Midbrain (tissue), 1 donor: ENCODE results near the gene TMEM150B.

Source experiments
- DNase-seq: peaks from one replicate; lab custom pipeline; 2025; lab: John Stamatoyannopoulos, UW

Gene TMEM150B

DNA sequence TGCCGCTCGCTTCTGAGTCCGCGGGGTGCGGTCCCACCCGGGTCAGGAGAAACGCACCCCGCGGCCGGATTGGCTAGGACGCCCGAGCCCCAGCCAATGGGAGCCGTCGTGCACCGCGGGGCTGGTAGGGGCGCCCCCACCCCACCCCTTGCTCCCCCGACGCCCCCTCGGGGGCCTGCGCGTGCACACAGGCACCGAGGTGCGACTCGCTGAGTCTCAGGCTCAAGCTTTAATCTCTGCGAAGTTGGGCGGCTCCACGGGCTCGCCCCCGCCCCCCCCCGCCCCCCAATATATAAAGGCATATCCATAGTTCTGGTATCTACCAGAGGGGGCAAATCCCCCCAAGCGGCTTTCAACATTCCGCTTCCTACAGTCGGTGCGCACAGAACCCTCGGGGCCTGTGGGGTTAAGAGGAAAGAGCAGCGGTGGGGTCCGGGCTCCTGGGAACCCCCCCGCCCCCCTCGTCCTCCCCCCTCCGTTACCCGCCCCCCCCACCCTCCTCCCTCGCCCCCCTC is 29.6 kb upstream of the TMEM150B start, which contains the start of gene COX6B2:
Gene COX6B2 (minus strand): TSS at position 22 of the 515 bp plus-strand sequence. CDS start 198 bp downstream, outside the sequence.
- no peak for DNase-seq

- DNase-seq: no peak
Measured at GRCh38 chr19:55353803-55354697, 28.9 kb upstream of the TMEM150B start.

DNA sequence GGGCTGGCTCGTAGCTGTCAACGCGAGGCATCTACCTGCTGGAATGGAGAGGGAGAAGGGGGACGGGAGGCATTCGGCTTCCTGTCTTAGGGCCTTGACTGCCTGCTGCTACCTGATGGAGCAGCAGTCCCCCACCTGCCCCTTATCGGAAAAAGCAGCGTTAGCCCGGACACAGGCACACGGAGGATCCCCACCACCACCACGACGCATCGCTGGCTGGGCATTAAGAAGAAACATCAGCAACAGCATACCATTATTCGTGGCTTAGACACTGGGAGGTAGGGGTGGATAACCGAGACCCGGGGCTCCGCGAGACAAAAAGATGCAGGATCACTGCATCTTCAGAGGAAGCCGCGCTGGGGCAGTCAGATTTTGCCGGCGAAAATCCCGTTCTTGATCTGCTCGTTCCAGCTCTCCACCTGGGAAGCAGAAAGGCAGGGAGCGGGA is 28.2 kb upstream of the TMEM150B start:
- DNase-seq: no peak

- no peak for DNase-seq
Measured at GRCh38 chr19:55352549-55353145, 27.5 kb upstream of the TMEM150B start.

DNA sequence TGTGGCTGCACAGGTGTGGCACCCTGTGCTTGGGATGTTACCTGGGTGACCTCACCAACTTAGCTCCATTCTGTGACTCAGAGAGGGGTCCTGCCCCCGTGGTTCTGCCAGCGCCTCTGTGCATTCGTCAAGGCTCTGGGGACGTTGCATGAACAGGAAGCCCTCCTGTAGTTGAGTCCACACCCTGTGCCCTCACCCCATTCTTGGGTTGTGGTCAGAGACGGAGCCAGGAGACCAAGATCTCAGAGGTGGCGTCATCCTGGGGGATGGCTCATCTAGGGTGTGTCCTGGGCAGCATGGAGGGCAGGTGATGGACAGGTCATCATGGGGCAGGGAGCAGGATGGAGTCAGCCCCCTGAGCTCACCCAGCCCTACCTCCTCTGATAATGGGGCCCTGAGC is 26.9 kb upstream of the TMEM150B start:
- DNase-seq: no peak

DNA sequence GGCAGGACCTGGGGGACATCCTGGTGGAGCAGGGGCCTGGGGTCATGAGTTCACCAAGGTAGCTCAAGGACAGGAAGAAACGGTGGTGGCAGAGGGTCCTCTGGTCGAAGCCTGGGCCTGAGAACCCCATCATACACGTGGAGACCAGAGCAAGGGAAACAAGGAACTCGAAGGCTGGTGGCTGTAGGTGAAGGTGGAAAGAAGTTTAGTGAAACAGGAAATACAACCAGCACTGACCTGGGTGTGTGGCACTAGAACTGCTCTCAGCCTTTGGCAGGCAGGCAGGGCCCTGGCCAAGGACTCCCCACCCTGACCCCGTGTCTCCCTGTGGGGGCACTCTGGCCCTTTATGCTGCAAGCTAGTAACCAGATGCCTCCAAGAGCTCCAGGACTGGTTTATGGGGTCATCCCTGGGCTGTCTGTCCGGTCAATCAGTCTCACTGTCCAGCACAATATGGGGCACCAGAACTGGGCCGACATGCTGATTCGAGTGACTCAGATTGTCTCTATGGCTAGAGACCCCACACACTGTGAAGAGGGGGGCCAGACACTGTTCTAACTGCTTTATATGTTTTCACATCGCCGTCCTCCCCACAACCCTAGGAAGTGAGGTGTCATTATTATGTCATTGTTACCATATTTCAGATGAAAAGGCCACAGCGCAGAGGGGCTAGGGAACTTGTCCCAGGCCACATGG is 25.6 kb upstream of the TMEM150B start:
- no peak for DNase-seq

DNA sequence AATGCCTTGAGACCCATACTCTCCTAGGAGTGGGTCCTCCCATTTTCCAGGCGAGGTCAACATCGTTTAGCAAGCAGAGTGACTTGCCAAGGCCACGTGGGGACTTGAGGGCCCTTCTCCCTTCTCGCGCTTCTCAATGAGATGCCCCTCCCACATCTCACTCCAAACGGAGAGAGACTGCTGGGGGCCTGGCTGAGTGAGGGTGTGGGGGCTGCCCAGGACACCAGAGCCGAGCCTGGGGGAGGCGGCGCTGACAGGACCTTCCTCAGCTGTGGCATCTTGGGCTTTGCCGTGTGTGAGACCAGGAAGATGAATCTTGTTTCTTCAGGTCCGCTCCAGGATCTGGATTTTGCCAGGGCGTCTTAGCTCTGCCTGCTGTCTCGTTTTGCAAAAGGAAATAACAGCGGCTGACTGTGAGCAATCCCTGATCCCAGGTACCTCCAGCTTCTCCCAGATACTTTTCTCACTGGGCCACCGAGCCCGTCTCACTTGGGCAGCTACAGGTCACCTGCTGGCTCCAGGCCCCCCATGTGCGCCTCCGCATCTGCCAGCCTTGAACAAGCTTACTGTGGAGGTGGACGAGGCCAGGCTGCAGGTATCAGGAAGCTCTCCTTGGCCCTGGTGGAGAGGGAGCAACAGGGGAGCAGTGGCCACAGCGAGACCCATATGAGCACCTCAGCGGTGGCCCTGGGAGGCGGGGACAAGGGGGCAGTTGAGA is 23.3 kb upstream of the TMEM150B start:
- no peak for DNase-seq

- no peak for DNase-seq
Measured at GRCh38 chr19:55347442-55348009, 22.4 kb upstream of the TMEM150B start.

DNA sequence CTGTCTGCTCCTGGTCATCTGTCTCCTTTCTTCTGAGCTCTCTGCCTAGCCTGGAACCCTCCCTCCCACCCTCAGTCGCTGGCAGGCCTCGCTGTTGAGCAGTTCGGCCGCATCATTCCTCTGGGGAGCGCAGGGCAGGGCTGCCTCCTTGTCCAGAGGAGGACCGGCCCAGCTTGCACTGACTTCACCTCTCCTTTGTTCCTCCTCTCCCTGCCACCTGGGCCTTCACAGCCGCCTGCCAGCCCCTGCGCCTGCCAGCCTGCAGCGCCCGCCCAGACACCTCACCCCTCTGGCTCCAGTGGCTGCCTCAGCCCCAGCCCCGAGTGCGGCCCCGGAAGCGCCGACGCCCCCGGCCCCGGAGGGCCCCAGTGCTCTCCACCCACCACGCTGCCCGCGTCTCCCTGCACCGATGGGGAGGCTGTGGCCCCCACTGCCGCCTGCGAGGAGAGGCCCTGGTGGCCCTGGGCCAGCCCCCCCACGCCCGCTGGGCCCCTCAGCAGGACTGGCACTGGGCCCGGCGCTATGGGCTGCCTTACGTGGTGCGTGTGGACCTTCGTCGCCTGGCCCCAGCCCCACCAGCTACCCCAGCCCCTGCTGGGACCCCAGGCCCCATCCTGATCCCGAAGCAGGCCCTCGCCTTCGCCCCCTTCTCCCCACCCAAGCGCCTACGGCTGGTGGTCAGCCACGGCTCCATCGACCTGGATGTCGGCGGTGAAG is 21.7 kb upstream of the TMEM150B start:
- no peak for DNase-seq

- no peak for DNase-seq
Measured at GRCh38 chr19:55345818-55346724, 20.9 kb upstream of the TMEM150B start.

GRCh38 chr19:55345101-55345817 is 20.1 kb upstream of the TMEM150B start:
- DNase-seq: no peak

DNA sequence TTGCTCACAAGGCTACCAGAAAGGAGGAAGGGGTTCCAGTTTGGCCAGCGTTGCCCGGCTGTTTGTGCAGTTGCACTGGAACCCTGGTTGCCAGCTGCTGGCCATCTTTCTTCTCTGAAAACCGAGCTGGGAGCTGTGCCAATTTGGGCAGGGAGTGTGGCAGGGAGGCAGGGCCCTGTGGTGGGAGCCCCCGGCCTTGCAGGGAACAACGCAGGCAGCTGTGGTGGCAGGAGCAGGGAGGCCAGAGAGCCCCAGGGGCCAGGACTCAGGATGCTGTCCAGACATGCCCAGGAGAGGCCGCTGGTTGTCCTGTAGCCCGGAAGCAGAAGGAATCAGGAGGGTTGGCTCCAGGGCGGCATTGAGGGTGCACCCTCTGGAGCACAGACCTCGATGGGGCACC is 19.3 kb upstream of the TMEM150B start:
- DNase-seq: peak; percentile 52

GRCh38 chr19:55341595-55342531 is 16.7 kb upstream of the TMEM150B start:
- DNase-seq: no peak

- peak; percentile 33 for DNase-seq
Measured at GRCh38 chr19:55341171-55341588, 16.0 kb upstream of the TMEM150B start.

DNA sequence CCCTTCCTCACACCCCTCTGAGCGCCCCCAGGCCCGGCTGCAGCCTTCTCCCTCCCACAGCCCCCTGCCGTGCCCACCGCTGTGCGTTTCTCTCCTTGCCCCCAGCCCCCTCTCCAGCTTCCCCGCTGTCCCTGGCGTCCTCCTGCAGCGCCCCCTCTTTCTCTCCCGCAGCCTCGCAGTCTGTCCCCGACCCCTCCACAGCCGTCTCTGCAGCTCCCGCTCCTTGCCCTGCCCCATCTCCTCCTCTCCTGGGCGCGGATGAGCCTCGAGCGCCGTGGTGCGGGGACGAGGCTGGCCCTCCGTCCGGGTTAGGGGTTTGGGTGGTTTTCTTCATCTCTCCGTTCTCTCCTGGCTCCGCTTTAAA is 15.6 kb upstream of the TMEM150B start:
- no peak for DNase-seq

DNA sequence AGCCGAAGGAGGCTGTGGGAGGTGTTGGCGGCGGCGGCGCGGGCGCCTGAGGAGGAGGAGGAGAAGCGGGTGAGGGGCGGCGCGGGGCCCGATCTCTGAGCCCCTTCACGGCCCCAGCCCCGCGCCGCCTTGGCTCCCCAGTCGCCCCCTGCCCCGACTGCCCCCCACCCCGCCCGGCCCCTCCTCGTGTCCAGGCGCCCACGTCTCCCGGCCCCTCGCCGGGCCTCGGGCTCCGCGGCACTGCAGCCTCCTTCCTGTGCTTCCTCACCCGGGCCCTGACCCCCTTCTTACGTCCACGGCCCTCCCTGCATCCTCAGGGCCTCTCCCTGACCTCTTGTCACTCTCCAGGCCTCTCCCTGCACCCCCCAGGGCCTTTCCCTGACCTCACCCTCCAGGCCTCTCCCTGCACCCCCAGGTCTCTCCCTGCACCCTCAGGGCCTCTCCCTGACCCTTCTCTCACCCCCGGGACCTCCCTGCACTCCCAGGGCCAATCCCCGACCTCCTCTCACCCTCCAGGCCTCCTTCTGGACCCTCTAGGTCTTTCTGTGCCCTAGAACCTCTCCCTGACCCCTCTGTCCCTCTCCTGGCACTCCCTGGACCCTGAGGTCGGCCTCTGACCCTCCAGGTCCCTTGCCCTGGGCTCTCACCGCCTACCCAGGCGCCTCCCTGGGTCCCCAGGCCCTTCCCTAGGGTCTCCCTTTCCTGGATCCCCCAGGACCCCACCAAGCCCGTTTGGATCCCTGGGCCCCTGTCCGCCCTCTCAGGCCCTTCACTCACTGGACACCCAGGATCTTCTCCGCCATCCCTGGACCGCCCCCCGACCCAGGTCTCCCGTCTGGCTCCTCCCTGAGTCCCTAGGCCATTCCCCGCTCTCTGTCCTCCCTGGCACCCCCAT is 15.0 kb upstream of the TMEM150B start:
- DNase-seq: no peak
